Osteoblast (primary cell): ENCODE data around the gene C1orf159. TPM values are rescaled to one million over a fixed set of nuclear protein-coding genes. Genes with fewer than 3 reads are reported as not detected.

Source experiments
- DNase-seq: peaks from one replicate; pipeline ENCODE4 v3.0.0; 2011; ENCODE audit warnings: low spot score, mixed read lengths; ENCODE audit not compliant: insufficient read length; ENCODE audit errors: missing footprints
- H2AFZ ChIP-seq: 2 replicates; pipeline ENCODE4 v1.6.0; 2011; ENCODE audit warnings: mild to moderate bottlenecking, low read length
- H3K27ac ChIP-seq: 2 replicates; pipeline ENCODE4 v1.5.1; 2011; ENCODE audit warnings: mild to moderate bottlenecking, low read depth, low read length, moderate library complexity
- H3K27me3 ChIP-seq: 2 replicates; pipeline ENCODE4 v1.6.0; 2012; ENCODE audit warnings: mild to moderate bottlenecking, control low read depth, inconsistent platforms, low read length, moderate library complexity; ENCODE audit not compliant: insufficient read depth
- H3K36me3 ChIP-seq: 2 replicates; pipeline ENCODE4 v1.5.1; 2011; ENCODE audit warnings: mild to moderate bottlenecking, low read length, control low read depth, moderate library complexity; ENCODE audit not compliant: insufficient read depth
- H3K4me1 ChIP-seq: 2 replicates; pipeline ENCODE4 v1.5.1; 2011; ENCODE audit warnings: mild to moderate bottlenecking, low read length, control low read depth, moderate library complexity; ENCODE audit not compliant: insufficient read depth
- H3K4me2 ChIP-seq: 2 replicates; pipeline ENCODE4 v1.6.0; 2011; ENCODE audit warnings: mild to moderate bottlenecking, low read length; ENCODE audit not compliant: insufficient read depth
- H3K4me3 ChIP-seq: fragments of 200-600 bp; sonication (generic); 3 replicates; pipeline ENCODE4 v1.5.1; 2012; ENCODE audit warnings: mild to moderate bottlenecking, low read length, inconsistent platforms; ENCODE audit not compliant: insufficient read depth
- H3K79me2 ChIP-seq: 2 replicates; pipeline ENCODE4 v1.6.0; 2012; ENCODE audit warnings: mild to moderate bottlenecking, low read length, control low read depth, inconsistent platforms; ENCODE audit not compliant: insufficient read depth
- H3K9me3 ChIP-seq: 2 replicates; pipeline ENCODE4 v1.5.1; 2011; ENCODE audit warnings: low read depth, low read length, control low read depth
- H4K20me1 ChIP-seq: 2 replicates; pipeline ENCODE4 v1.6.0; 2012; ENCODE audit warnings: mild to moderate bottlenecking, low read length, control low read depth; ENCODE audit not compliant: insufficient read depth
- total RNA-seq: library from RNA; depleted of rRNA; stranded (reverse); fragments of >200 nt; gene quantifications from 2 replicates; pipeline ENCODE4 v1.2.3, GENCODE V29; 2012
- TF ChIP-seq, protein P1 (sequence below): IDR thresholded peaks from 2 replicates; pipeline ENCODE4 v1.5.1; 2011; ENCODE audit warnings: mild to moderate bottlenecking, low read depth, low read length, moderate library complexity; ENCODE audit errors: extremely low read depth

C1orf159 gene
- total RNA-seq, 1 donor, result 5.4 TPM

DNA sequence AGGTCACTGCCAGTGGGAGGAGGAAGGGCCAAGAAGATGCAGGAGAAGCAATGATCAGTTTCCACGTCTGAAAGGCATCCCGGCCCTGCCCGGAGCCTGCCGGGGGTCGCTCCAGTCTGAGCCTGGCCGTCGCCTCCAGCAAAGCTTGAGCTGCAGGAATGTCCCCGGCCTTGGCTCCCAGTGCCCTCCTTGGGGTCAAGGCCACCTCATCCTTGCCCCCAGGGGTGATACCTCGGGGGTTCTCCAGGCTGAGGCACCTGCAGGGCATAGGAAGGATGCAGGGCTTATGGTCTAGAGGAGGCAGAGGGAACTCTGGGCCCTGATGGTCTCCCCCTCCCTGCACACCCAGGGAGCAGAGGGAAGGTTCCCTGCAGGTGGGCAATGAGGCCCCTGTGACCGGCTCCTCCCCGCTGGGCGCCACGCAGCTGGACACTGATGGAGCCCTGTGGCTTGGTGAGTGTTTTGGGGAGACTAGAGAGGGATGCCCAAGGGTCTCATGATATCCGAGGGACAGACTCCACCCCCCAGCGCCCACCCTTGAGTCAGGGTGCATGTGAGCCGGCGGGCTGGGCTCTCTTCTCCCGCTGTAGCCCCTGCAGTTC lies 61.7 kb downstream of the C1orf159 start:
- Histone ChIP-seq H3K36me3 (no peaks in the 10 kb centered on the region), H3K4me1 (no peaks in the 10 kb centered on the region), H4K20me1 (no peaks in the 10 kb centered on the region), H3K9me3 (no peaks in the 10 kb centered on the region), H3K79me2 (no peaks in the 10 kb centered on the region), H3K27me3 (peaks cover 11% of the 10 kb centered on the region), H3K4me3 (no peak overlapping the region), H3K27ac (no peak overlapping the region), H2AFZ (no peak overlapping the region), H3K4me2 (no peak overlapping the region)
- TF ChIP-seq, protein P1, sequence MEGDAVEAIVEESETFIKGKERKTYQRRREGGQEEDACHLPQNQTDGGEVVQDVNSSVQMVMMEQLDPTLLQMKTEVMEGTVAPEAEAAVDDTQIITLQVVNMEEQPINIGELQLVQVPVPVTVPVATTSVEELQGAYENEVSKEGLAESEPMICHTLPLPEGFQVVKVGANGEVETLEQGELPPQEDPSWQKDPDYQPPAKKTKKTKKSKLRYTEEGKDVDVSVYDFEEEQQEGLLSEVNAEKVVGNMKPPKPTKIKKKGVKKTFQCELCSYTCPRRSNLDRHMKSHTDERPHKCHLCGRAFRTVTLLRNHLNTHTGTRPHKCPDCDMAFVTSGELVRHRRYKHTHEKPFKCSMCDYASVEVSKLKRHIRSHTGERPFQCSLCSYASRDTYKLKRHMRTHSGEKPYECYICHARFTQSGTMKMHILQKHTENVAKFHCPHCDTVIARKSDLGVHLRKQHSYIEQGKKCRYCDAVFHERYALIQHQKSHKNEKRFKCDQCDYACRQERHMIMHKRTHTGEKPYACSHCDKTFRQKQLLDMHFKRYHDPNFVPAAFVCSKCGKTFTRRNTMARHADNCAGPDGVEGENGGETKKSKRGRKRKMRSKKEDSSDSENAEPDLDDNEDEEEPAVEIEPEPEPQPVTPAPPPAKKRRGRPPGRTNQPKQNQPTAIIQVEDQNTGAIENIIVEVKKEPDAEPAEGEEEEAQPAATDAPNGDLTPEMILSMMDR, result no peak
- no peak for DNase-seq

DNA sequence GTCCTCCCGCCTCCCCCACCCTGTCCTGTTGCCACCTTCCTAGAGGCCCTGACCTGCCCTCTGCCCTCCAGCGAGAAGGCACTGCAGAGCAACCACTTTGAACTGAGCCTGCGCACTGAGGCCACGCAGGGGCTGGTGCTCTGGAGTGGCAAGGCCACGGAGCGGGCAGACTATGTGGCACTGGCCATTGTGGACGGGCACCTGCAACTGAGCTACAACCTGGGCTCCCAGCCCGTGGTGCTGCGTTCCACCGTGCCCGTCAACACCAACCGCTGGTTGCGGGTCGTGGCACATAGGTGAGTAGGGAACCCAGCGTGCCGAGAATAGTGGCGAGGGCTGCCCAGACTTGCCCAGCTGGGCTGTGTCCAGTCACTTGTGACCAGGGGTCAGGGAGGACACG lies 62.2 kb downstream of the C1orf159 start:
- Histone ChIP-seq H3K27me3 (peaks cover 8% of the 10 kb centered on the region), H3K27ac (no peak overlapping the region), H3K4me3 (no peak overlapping the region), H3K79me2 (no peaks in the 10 kb centered on the region), H3K9me3 (no peaks in the 10 kb centered on the region), H2AFZ (no peak overlapping the region), H3K4me1 (no peaks in the 10 kb centered on the region), H3K36me3 (no peaks in the 10 kb centered on the region), H4K20me1 (no peaks in the 10 kb centered on the region), H3K4me2 (no peak overlapping the region)
- no peak for DNase-seq
- TF ChIP-seq, protein P1, result no peak

DNA sequence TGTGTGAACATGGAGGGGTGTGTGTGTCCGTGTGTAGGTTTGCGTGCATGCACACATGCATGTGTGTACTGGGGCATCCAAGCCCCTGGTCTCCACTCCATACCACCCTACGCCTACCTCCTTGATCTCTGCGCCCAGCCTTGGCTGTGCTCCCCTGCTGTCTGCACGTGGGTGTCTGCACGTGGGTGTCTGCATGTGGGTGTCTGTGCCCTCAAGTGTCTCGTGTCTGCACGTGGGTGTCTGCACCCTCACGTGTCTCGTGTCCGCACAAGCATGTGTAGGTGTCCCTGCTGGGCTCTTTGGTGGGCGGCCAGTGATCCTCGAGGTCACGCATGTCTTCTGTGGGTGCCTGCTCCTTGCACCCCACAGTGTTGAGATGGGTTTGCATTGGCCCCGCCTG lies 62.9 kb downstream of the C1orf159 start:
- H3K36me3 ChIP-seq, result no peaks in the 10 kb centered on the region
- no peak for DNase-seq

More for the DNA sequence above, 62.9 kb downstream of the C1orf159 start:
- H2AFZ ChIP-seq, result no peak overlapping the region
- H3K4me3 ChIP-seq, result no peak overlapping the region
- no peaks in the 10 kb centered on the region for H3K9me3 ChIP-seq
- TF ChIP-seq, protein P1, result no peak
- no peak overlapping the region for H3K27ac ChIP-seq
- H3K4me2 ChIP-seq, result no peak overlapping the region
- no peaks in the 10 kb centered on the region for H3K4me1 ChIP-seq
- no peaks in the 10 kb centered on the region for H3K79me2 ChIP-seq
- peaks cover 1% of the 10 kb centered on the region for H3K27me3 ChIP-seq
- no peaks in the 10 kb centered on the region for H4K20me1 ChIP-seq
